Subcutaneous adipose tissue (tissue), 4 donors: ENCODE measurements around the gene RAD21L1. TPM values are rescaled to one million over a fixed set of nuclear protein-coding genes. Genes with fewer than 3 reads are reported as not detected.

Experiments used
- total RNA-seq, 4 donors: library from RNA; depleted of rRNA; stranded (reverse); fragments of >200 nt; gene quantifications; one replicate each; pipeline ENCODE4 v1.1.0, GENCODE V29; 2016
- TF ChIP-seq, protein P1 (sequence below): fragments of 450-650 bp; IDR thresholded peaks from one replicate; pipeline ENCODE4 v1.5.1; 2016; ENCODE audit warnings: low read depth, mild to moderate bottlenecking, control low read depth, antibody characterized with exemption, moderate library complexity

RAD21L1 gene
- total RNA-seq, 4 donors from 2014 or later = not detected

DNA sequence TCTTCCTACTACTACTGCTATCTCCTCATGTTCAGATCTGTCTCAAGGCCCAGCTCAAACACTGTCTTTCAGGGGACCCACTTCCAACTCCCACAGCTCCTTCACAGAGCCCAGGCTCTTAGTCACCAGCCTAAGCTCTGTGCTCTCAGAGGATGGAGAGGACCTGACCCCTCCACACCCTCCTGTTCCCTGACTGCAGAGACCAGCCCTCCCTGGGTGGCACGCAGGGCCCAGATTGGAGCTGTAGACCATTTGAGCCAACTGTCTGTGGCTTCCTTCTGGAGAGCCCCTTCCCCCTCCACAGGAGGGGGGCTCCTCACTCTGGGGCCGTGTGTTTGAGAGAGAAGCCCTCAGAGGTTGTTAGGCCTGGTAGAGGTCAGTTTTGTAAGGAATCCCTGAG is 50.1 kb downstream of the RAD21L1 start:
- TF ChIP-seq, protein P1, sequence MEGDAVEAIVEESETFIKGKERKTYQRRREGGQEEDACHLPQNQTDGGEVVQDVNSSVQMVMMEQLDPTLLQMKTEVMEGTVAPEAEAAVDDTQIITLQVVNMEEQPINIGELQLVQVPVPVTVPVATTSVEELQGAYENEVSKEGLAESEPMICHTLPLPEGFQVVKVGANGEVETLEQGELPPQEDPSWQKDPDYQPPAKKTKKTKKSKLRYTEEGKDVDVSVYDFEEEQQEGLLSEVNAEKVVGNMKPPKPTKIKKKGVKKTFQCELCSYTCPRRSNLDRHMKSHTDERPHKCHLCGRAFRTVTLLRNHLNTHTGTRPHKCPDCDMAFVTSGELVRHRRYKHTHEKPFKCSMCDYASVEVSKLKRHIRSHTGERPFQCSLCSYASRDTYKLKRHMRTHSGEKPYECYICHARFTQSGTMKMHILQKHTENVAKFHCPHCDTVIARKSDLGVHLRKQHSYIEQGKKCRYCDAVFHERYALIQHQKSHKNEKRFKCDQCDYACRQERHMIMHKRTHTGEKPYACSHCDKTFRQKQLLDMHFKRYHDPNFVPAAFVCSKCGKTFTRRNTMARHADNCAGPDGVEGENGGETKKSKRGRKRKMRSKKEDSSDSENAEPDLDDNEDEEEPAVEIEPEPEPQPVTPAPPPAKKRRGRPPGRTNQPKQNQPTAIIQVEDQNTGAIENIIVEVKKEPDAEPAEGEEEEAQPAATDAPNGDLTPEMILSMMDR = no peak

DNA sequence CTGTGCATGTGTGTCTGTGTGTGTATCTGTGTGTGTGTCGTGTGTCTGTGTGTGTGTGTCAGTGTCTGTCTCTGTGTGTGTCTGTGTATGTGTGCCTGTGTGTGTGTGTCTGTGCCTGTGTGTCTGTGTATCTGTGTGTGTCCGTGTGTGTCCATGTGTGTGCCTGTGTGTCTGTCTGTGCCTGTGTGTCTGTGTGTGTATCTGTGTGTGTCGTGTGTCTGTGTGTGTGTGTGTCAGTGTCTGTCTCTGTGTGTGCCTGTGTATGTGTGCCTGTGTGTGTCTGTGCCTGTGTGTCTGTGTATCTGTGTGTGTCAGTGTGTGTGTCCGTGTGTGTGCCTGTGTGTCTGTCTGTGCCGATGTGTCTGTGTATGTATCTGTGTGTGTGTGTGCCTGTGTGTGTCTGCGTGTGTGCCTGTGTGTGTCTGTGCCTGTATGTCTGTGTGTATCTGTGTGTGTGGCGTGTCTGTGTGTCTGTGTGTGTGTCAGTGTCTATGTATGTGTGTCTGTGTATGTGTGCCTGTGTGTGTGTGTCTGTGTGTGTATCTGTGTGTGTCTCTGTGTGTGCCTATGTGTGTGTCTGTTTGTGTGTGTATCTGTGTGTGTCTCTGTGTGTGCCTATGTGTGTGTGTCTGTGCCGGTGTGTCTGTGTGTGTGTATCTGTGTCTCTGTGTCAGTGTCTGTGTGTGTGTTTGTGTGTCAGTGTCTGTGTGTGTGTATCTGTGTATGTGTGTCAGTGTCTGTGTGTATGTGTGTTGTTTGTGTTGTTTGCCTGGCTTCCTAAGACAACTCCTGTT is 51.9 kb downstream of the RAD21L1 start:
- TF ChIP-seq, protein P1 = no peak

DNA sequence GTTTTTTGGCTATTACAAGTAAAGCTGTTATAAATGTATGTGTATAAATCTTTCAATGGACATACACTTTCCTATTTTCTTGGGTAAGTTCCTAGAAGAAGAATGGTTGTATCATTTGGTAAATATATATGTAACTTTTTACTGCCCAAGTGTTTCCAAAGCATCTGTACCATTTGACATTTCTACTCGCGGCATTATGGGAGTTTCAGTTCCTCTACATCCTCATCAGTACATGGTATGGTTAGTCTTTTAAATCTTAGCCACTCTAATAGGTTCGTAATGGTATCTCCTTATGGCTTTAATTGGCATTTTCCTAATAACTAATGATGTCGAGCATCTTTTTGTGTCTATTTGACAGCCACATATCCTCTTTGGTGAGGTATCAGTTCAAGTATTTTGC is 53.1 kb downstream of the RAD21L1 start:
- TF ChIP-seq, protein P1 = no peak

DNA sequence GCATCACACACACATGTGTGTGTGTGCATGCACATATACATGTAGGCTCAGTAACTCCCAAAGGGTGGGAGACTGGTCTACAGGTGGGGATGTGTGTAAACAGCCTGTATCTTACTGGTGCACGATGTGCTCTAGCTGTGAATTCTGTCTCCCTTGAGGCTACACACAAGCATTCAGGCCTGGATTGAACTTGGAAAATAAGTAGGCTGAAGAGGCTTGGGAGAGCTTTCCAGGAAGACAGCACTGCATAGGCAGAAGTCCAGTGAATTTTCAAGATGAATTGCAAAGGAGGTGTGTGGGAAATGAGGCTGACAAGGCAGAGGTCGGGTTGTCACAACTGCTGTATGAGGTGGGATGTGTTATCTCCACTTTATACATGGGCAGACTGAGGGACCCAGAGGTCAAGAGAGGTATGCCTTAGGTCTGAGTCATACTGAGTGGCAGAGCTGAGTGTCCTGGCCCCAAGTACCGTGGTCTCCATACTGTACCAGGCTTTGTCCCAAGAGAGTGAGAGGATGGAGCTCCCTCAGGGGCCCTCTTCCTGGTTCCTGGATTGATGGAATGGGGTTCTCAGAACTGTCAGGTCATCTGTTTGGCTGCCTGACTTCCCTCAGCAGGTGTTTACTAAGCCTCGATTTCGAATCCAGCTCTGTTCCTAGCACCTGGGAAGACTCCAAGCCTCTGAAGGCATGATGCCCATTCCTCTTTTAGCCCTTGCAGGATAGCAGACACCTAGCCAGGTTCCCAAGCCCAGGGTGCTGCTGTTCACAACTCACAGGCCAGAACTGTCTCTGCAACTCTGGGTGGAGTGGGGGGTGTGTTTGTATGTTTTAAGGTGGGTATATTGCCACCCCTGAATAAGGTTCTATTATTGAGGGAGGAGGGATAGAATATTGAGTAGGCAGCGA is 54.6 kb downstream of the RAD21L1 start:
- TF ChIP-seq, protein P1 = no peak

DNA sequence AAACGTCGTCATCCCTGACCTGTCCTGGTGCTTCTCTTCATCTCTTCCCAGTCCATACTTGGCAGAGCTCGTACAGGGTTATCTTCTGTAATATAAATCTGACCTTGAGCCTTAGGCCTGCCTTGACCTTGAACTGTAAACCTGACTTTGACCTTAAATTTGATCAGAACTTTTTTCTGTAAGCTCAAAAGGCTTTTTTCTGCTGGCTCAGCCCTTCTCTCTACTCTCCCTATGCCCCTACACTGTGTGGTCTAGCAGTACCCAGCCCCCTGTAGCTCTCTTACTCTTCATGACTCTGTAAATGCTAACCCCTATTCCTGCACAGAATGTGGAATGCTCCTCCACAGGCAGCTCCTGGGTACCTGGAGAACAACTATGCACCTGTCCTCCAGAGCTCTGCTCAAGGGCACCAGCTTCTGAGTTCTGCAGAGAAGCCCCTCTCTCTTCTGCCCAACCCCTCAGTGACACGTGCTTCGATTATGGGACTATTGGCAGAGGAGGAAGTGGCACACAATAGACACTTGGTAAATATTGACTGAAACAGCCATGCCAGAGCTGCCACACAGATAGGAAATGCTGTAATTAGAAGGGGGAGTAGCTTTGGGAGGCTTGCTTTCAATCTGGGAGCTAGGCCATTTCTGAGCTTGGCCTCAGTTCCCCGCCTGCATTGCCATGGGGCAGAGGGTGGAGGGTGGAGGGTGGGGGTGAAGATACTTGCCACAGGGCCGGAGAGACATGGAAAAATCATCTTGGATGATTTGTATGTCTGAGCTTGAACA is 55.6 kb downstream of the RAD21L1 start:
- TF ChIP-seq, protein P1 = no peak

DNA sequence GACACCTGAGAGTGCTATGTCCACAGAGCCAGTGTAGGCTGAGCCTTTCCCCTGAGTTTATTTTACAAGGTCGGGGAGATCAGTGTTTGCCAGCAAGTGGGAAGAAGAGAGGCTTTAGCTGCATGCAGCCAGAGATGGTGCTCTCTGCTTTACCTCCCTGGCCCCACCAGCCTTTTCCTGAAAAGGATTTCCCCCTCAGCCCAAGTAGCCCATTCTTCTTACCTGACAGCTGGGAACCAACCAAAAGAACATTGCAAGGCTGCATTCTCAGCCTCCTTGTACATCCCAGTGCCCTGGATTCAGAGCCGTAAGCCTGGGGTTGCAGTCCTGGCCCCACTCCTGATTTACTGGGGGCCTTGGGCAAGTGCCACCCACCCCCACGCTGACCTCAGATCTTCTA is 57.1 kb downstream of the RAD21L1 start:
- TF ChIP-seq, protein P1 = no peak
